Bone marrow (tissue), 2 donors: ENCODE measurements around the gene MGAM2.
A peak's percentile ranks its signal among the peaks of the same experiment; 100 is the strongest.

ENCODE experiments used
- DNase-seq, 2 donors: peaks; one replicate each; lab custom pipeline; 2025; lab: John Stamatoyannopoulos, UW

MGAM2 gene

DNA sequence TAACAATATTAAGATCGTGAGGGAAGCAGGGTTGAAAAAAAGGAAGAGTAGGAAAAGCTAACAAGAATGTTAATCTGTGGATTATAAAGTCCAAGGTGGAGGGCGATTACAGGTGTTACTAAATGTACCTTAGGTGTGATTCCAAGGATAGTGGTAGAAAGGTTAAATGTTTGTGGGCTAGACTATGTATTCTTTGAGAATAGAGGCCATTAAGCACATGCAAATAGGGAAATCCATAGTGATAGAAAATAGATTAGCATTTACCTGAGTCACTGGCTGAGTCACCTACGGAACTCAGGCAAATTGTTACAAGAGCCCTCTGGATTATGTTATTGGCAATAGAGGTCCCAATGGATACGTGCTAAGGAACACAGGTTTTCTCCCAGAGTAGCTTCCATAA lies 9.0 kb downstream of the MGAM2 start:
- no peak for DNase-seq

DNA sequence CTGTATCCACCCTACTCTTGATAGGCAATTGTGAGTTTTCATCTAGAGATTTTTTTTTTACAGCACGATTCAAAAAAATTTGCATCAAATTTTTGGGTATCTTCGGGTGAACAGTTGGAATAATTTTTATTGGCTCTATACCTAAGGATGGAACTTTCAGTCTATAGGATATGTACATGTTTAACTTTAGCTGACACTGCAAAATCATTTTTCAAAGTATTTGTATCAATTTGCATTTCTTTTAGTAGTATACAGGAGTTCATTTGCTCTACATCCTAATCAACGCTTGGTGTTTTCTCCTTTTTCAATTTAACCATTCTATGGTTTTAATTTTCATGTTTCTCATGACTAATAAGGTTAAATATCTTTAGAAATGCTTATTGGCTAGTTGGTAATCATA lies 11.7 kb downstream of the MGAM2 start:
- no peak for DNase-seq

DNA sequence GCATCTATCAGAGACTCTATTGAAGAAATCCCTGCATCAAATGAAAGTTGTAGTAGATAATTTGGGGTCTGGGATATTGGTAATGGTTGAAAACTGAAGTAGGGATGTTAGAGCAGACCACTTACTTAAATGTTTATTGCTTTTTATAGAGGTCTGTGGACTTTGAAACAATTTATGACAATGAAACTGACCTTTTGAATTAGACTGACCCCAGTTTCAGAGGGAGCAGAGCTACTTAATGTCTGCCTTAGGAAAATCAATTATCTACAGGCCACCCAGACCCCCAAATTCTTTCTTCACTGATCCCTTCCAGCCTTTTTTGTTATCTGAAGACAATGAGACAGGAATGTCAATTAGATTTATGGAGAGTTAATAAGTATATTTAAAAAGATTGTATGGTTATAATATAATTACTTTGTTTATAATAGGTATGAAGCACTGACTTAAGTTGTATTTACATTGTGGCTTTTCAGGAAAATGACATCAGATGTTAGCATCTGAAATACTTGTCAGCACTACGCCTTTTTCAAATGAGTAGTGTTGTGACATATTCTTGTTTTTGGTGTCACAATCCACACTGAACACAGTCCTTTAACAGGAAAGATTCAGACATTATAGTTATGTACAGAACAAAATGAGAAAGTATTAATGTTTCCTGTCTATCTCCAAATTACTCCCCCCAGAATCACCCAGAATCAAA lies 13.9 kb downstream of the MGAM2 start:
- no peak for DNase-seq

DNA sequence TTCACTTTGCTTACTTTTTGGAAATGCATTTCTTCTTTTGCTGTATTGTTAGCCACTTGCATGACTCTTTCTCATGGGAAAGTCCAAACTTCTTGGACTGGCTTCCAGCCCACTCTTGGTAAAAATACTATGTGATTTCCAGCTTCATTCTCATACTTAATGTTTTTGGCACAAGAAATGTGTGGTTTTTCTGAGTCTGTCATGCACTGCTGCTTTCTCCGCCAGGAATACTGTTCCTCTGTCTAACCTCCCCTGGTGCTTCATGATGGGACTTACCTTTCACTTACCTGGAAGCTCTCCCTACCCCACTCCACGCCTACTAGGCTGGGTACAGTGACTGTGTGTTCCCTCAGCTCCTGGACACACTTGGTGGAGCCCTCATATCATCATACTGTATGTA lies 18.7 kb downstream of the MGAM2 start:
- no peak for DNase-seq

DNA sequence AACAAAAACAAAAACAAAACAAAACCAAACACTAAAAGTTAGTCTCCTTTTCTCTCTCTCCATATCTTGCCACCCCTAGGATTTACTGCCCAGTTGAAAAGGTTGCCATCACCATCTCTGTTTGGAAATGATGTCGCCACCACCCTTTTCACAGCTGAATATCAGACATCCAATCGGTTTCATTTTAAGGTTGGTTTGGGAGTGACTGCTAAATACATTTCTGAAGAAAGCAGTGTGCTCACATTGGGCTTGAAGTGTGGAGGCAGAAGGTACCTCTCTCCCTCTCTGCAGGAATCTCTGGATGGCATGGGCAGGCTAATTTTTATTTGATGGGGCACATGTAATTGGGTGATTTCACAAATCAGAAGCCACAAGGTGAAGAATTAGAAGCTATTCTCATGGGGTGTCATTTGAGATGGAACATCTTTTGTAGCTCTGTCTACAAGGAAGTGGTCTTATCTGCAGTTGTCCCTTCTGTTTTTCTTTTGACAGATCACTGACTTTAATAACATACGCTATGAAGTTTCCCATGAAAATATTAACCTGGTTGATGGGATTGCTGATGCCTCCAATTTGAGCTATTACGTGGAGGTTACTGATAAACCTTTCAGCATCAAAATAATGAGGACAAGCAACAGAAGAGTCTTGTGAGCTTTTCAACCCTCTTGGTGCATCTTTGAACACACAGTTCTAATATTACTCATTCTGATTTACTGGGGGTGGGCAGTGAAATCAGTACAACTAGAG lies 20.1 kb downstream of the MGAM2 start:
- no peak for DNase-seq

DNA sequence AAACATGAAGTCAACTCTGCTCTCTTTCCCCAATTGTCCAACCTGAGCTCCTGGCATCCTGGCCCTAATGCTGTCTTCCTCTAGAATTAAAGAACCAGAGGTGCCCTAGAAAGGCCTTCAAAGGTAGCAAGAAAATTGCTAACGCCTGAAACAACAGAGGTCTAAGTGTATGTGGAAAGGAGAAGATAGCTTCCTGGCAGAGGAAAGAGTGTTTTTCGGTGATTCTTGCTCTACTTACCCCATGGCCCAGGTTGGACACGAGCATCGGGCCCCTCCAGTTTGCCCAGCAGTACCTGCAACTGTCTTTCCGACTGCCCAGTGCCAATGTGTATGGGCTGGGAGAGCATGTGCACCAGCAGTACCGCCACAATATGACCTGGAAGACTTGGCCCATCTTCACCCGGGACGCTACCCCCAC lies 22.2 kb downstream of the MGAM2 start:
- DNase-seq: no peak

DNA sequence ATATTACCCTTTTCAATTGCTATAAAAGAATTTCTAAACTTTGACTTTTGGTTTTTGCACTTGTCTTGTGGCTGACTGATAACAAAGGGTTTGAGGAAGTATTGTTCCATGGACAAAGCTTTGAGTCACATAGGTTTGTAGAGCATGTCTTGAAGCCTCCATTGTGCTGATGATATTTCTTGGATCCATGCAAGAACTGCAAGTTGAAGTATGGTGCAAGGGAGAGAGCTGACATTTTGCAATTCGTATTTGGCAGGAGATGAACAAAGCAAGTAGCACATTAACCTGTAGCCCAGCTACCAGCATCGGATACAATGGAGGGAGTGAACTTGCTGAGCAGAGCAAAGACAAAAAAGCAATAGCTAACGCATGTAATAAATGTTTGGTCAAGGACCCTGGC lies 23.4 kb downstream of the MGAM2 start:
- DNase-seq: peak in 1 of 2 donors; percentile 20

DNA sequence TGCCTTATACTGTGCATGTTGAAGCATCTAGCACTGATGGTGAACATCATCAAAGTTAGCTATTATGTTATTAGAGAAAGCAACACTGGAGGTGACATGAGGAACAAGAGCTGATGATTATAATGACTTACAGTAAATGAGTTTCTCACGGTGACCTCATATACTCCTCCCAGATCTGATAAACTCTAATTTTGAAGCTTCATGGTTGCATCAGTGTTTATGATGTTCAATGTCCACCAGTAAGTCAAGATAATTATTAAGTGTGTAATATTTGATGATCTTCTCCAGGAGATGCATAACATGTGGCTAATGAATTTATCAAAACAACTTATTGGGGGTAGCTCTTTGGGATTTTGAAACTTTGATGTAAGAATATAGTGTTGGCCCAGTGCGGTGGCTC lies 27.5 kb downstream of the MGAM2 start:
- DNase-seq: no peak

DNA sequence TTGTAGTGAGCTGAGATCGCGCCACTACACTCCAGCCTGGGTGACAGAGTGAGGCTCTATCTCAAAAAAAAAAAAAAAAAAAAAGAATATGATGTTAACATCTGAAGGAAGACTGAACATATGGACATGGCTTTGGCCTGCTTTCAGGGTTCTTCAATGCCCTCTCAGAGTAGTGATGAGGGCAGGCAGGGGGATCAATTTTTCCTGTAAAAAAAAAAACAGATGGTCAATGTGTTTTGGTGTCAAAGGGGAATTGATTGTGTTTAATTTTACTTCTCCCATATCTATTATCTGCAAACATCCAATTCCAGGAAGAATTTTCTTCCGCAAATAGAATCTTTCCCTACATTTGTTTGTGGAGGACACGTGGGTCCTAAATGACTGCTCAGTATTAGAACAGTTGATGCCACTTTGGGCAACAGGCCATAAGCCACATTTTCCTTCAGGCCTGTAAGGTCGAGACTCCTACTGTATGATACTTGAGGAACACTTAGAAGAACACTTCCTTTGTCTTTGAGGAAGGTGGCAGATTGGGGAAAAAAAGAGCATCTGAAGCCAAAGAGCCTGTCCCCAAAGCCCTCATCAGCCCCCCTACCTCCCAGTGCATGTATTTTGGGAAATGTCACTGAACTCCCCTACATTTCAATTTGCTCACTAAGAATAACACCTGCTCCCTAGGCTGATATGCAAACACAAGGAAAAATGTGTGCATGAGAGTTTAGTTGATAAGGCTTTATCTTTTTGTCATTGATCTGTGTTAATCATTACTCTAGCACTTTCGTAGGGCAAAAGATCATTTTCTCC lies 28.3 kb downstream of the MGAM2 start:
- DNase-seq: no peak

DNA sequence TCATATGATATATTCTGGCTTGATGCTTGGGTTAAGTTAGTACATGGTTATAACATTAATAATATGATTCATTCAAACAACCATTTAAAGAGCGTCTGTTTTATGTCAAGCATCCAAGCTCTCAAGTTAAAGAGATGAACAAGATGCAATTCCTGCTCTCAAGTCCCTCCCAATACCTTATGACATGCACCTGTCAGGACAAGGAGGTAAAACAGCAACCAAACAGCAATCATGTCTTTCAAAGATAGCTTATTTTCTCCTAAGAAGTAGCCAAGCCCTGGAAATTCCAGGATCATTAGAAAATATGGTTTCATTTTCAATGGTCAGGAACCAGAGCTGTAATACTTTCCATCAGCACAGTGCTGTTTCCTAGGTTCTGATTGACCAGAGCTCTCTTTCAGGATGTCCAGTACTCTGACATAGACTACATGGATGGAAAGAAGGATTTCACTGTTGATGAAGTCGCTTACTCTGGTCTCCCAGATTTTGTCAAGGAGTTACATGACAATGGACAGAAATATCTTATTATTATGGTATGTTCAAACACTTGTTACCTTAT lies 29.0 kb downstream of the MGAM2 start:
- no peak for DNase-seq

DNA sequence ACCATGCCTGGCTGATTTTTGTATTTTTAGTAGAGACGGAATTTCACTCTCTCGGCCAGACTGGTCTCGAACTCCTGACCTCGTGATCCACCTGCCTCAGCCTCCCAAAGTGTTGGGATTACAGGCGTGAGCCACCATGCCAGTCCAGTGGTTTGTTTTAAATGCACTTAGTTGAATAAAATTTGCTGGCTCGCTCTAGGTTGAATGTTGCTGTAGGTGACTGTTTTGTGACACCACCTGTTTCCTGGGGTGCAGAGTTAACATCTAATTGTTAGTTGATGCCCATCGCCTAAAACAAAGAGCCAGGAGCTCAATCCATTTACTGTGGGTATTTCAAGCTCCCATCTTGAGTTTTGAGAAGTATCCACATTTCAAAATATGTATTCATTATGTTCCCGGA lies 31.2 kb downstream of the MGAM2 start:
- no peak for DNase-seq

DNA sequence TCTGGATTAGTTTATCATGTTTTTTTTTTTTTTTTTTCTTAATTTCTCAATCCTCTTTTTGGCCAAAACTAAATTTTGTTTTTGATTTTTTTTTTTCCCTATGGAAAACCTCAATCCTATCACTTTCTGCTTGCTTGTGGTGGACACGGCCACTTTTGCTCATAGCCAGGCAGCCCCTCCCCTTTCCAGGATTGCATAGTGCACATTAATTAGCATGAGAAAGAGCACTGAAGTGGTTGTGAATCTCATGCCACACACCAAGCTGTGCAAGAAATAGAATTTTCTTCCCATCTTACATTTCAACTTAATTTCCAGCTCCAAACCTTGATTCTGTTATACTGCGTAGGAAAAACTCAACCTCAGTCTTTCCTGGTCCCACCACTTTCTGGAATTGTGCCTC lies 34.6 kb downstream of the MGAM2 start:
- DNase-seq: no peak

DNA sequence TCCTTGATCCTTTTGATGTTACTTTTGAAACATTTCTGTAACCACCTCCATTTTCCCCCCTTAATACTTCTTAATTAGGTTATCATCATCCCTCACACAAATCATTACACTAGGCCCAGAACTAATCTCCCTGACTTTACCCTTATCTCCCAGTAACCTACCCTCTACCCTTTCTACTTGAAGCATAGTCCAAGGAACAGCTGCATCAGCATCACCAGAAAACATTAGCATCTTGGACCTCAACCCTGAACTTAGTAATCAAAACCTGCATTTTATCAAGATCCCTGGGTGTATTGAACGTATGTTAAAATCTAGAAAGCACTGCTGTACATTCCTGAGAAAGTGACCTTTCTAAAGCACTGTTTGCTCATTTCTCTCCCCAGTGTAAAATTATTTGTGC lies 38.8 kb downstream of the MGAM2 start:
- no peak for DNase-seq

DNA sequence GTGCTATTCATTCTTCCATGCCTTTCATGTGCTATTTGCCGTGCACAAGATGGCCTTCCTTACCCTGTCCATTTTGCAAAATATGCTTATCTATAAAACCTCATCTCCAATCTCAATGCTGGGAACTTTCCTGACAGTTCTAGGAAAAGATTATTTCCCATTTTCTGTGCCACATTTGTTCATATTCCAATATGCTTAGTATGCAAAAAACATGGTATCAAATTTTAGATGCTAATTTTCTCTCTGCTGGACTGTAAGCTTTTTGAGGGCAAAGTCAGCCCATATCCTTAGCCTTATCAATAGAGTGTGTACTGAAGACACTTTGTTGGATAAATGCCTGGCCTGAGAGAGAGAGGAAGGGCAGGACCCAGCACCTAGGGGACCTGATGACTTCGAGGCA lies 39.4 kb downstream of the MGAM2 start:
- no peak for DNase-seq

DNA sequence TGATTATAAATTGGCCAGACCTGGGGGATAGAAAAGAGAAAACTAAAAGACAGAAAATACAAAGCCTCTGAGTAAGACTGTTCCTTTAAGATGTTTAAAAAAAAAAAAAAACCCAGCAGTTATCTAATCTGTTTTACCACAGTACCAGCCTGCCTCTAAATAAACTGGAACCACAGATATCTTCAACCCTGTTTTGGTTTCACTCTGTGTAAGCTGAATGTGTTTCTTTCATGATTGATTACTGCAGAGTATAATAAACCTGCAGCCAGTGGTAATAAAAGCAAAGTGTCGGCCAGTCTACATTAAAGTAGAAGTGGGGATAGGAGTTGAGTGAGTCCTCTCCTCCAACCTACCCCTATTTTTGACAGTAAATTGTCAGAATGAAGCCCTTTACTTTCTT lies 40.6 kb downstream of the MGAM2 start:
- no peak for DNase-seq

DNA sequence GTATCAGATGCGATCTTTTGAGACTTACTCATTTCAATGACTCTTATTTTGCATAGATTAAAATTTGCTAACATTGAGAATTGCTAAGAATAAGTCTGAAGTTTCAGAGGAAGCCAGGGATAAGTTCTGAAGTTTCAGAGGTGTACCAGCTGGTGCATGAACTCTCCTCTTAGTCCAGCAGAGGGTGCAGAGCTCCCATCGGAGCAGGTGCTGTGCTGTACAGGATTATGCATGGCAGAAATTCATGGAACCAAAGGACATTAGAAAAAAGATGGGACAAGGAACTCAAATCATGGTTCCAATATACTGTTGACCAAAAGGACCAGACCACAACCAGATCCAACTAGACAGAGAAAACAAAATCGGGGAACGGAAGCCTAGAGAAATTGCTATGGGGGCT lies 41.9 kb downstream of the MGAM2 start:
- peak in 1 of 2 donors; percentile 24 for DNase-seq

DNA sequence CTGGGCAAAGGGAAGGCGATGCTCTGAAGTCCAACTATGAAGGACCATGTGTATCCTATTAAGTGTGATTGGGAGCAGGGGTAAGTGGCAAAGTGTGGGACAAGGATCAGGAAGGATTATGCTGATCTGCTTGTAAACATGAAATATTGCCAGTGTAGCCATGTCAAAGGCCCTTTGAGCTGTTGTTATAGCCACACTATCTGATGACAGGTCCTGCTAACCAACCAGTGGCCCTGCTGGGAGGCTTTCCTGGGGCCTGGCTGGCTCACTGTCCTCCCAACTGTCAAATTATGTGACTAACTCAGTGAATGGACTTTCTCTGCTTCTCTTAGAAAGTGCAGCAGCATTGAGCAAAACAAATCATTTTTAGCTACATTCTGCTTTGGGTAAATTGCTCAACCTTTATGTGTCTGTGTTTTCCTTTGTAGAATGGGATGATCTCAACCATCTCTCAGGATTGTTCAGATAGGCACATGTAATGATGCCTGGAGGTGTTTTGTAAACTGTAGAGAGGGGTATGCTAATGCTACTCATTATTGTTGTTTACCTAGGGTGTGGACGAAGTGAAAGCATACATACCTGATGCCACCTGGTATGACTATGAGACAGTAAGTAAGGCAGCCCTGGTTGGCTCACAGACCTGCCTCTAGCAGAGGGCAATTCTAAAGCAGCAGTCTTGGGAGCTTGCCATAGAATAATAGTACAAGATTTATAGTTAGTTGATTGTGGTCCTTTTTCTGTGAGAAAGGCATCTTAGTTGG lies 47.4 kb downstream of the MGAM2 start:
- DNase-seq: no peak

DNA sequence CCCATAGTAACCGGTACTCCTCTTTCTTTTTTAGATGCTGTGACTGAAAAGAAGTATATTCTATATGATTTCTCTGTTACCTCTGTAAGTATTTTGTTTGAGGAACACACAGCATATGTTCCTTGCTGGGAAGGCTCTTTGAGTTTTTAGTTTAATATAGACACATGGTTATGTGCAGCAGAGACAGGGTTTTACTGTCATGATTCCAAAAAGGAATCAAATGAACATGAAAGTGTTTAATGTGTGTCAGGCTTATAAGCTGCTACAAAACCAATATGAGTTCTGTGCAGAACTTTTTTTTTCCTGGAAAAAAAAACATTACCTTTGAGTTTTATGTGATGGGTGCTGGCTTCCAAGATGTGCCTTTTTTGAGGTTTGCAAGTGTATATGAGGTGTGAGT lies 50.4 kb downstream of the MGAM2 start:
- DNase-seq: no peak

DNA sequence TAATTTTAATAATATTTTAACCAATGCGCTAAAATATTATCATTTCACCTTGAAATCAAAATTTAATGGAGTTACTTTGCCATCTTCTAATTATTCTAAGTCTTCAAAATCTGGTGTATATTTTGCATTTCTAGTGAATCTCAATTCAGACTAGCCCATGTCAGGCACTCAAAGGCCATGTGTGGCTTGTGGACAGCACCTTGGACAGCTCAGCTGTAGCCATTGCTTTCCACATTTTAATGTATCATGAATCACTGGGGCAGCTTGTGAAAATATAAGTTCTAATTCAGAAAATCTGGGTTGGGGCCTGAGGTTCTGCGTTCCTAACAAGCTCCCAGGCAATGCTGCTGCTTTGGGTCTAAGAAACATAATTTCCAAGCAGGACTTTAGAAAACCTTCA lies 57.2 kb downstream of the MGAM2 start:
- no peak for DNase-seq

DNA sequence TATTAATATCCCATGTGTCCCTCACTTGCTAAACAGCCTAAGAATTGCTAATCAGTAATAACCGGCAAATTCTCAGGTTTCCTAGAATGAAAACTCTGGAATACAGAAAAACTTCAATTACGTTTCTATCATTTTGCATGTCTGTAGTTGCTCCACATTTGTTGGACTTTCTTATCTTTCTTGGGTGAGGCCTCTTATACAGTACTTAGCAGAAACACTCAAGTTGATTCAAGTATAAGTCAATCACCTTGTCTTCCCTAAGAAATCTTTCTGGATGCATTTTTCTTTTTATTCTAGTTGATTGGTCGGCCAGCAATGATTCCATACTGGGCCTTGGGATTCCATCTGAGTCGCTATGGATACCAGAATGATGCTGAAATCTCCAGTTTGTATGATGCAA lies 61.4 kb downstream of the MGAM2 start:
- DNase-seq: no peak

DNA sequence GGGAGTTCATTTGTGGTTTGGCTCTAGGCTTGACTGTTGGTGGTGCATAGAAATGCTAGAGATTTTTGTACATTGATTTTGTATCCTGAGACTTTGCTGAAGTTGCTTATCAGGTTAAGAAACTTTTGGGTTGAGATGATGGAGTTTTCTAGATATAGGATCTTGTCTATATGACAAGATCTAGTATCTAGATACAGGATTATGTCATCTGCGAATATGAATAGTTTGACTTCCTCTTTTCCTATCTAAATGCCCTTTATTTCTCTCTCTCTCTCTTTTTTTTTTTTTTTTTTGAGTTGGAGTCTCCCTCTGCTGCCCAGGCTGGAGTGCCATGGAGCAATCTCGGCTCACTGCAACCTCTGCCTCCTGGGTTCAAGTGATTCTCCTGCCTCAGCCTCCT lies 62.9 kb downstream of the MGAM2 start:
- DNase-seq: no peak

DNA sequence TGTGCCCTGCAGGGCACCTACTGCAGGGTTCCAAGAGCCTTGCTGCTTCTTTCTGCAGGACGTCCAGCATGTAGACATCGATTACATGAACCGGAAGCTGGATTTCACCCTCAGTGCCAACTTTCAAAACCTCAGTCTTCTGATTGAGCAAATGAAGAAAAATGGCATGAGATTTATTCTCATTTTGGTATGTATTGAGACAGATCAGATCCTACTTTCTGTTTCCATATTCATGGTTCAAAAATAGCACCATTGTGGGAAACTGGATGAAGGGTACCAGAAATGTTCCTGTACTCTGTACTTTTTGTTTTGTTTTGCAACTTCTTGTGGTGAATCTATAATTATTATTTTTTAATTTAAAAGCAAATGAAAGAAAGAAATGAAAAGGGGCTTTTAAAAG lies 64.1 kb downstream of the MGAM2 start:
- DNase-seq: no peak
